Natural killer cell (primary cell): ENCODE measurements around the gene RNPEP. TPM values are rescaled to one million over a fixed set of nuclear protein-coding genes. Genes with fewer than 3 reads are reported as not detected.
"Not testable (repeated sequence)": the region's sequence is repeated elsewhere in the genome, so short reads cannot be mapped to it uniquely, and the experiment has no call there.

Experiments used
- ATAC-seq, 3 donors: fragments of 150-1000 bp in 2 of 3; fragments of 200-7000 bp in 1 of 3; cut with Tn5 transposase; 1 replicate in 1 of 3; 2 replicates in 2 of 3; pipeline ENCODE4 v1.10.0; 2021; ENCODE audit warnings: mild to moderate bottlenecking in 2 of 3, moderate library complexity in 2 of 3
- DNase-seq, 2 donors: peaks; one replicate each; pipeline versions ENCODE4 v3.0.0 to v3.0.0-alpha.2; 2013 to 2021; ENCODE audit warnings: mixed read lengths in 1 of 2
- H3K27ac ChIP-seq: one replicate; pipeline ENCODE4 v1.5.1; 2013; ENCODE audit warnings: mild to moderate bottlenecking, low read length
- H3K27me3 ChIP-seq: one replicate; pipeline ENCODE4 v1.6.1; 2013; ENCODE audit warnings: low read length; ENCODE audit not compliant: control insufficient read depth, insufficient read depth
- H3K36me3 ChIP-seq: one replicate; pipeline ENCODE4 v1.6.1; 2013; ENCODE audit warnings: low read length; ENCODE audit not compliant: control insufficient read depth, insufficient read depth
- H3K4me1 ChIP-seq: one replicate; pipeline ENCODE4 v1.6.1; 2013; ENCODE audit warnings: low read length; ENCODE audit not compliant: control insufficient read depth, insufficient read depth
- H3K4me3 ChIP-seq: one replicate; pipeline ENCODE4 v1.5.1; 2013; ENCODE audit warnings: low read length
- H3K9me3 ChIP-seq: one replicate; pipeline ENCODE4 v1.6.1; 2013; ENCODE audit warnings: low read length; ENCODE audit not compliant: control insufficient read depth, insufficient read depth
- H3K27ac Mint-ChIP-seq, 2 donors: one replicate each; pipeline ENCODE4 v1.8.0; 2022; ENCODE audit warnings: mild to moderate bottlenecking in 2 of 2, mixed read lengths in 2 of 2, moderate library complexity in 1 of 2
- H3K27me3 Mint-ChIP-seq, 2 donors: one replicate each; pipeline ENCODE4 v1.8.0; 2022; ENCODE audit warnings: low read depth in 2 of 2, mixed read lengths in 2 of 2
- H3K36me3 Mint-ChIP-seq: one replicate; pipeline ENCODE4 v1.8.0; 2022; ENCODE audit warnings: mixed read lengths
- H3K4me1 Mint-ChIP-seq, 2 donors: one replicate each; pipeline ENCODE4 v1.8.0; 2022; ENCODE audit warnings: mixed read lengths in 2 of 2
- H3K4me3 Mint-ChIP-seq: one replicate; pipeline ENCODE4 v1.8.0; 2022; ENCODE audit warnings: mild to moderate bottlenecking, moderate library complexity, mixed read lengths
- H3K9me3 Mint-ChIP-seq, 2 donors: one replicate each; pipeline ENCODE4 v1.8.0; 2022; ENCODE audit warnings: mixed read lengths in 2 of 2
- WGBS: methylation state at CpG from one replicate; pipeline ENCODE4 v1.1.7; 2013; ENCODE audit warnings: missing lambda C conversion rate; ENCODE audit not compliant: insufficient coverage; 5-methylcytosine and 5-hydroxymethylcytosine counted together
- intact Hi-C: fragments of 100-400 bp; cut with micrococcal nuclease; formaldehyde crosslinking; loops from one replicate; pipeline ENCODE4 v1.14.2; 2022
- total RNA-seq, 4 donors: library from RNA; stranded (reverse); fragments of 120-200 nt in 1 of 4; gene quantifications; one replicate each; pipeline versions ENCODE4 v1.2.3 to v1.2.4, GENCODE V29; 2013 to 2022
- TF ChIP-seq, protein P1 (sequence below): fragments of 200-600 bp; IDR thresholded peaks from one replicate; pipeline ENCODE4 v1.8.0; 2022; ENCODE audit warnings: antibody characterized with exemption

Gene RNPEP
- total RNA-seq, 3 donors from 2014 or later (not counting 1 experiment from before 2014, with no cell fraction given): 46.1 to 50.2 (median 47.9) TPM

DNA sequence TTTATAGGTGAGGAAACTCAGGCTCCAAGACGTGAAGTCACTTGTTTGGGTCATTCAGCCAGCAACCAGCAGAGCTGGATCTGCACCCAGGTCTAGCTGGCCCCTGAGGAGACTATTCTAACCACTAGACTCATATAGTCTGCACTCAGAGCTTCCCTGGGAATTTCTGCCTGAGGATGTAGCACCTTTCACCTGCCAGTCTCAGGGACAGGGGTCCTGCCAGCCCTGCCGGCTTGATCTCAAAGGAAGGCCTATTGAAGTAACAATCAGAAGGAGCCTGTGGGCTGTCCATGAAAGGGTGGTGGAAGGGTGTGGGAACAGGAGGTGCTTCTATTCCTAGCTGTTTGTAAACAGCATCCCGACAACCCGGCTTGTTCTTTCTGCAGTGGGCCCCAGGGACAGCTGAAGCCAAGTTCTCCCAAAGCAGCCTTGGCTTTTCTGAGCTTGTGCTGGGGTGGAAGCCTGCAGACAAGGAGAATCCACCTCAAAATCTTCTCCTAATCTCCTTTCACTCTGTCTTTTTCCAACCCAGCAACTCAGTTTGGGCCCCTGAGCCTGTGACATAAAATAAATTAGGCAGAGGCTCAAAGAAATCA, 43.9 kb upstream of the RNPEP start:
- Mint-ChIP-seq H3K27me3 (peaks cover 21 to 29% of the 10 kb centered on the region in 2 donors), H3K27ac (no peak overlapping the region), H3K4me1 (no peaks in the 10 kb centered on the region), H3K9me3 (no peaks in the 10 kb centered on the region), H3K36me3 (no peaks in the 10 kb centered on the region), H3K4me3 (no peak overlapping the region)
- TF ChIP-seq, protein P1, sequence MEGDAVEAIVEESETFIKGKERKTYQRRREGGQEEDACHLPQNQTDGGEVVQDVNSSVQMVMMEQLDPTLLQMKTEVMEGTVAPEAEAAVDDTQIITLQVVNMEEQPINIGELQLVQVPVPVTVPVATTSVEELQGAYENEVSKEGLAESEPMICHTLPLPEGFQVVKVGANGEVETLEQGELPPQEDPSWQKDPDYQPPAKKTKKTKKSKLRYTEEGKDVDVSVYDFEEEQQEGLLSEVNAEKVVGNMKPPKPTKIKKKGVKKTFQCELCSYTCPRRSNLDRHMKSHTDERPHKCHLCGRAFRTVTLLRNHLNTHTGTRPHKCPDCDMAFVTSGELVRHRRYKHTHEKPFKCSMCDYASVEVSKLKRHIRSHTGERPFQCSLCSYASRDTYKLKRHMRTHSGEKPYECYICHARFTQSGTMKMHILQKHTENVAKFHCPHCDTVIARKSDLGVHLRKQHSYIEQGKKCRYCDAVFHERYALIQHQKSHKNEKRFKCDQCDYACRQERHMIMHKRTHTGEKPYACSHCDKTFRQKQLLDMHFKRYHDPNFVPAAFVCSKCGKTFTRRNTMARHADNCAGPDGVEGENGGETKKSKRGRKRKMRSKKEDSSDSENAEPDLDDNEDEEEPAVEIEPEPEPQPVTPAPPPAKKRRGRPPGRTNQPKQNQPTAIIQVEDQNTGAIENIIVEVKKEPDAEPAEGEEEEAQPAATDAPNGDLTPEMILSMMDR: no peak
- ATAC-seq: no peak
- no peaks in the 10 kb centered on the region for H3K9me3 ChIP-seq
- intact Hi-C loops: no loop called here
- H3K36me3 ChIP-seq: no peaks in the 10 kb centered on the region
- no peaks in the 10 kb centered on the region for H3K27me3 ChIP-seq
- WGBS: 92% methylated on average over 4 of the region's 4 CpGs
- H3K4me3 ChIP-seq: no peak overlapping the region
- H3K4me1 ChIP-seq: no peaks in the 10 kb centered on the region
- no peak overlapping the region for H3K27ac ChIP-seq
- DNase-seq: no peak

DNA sequence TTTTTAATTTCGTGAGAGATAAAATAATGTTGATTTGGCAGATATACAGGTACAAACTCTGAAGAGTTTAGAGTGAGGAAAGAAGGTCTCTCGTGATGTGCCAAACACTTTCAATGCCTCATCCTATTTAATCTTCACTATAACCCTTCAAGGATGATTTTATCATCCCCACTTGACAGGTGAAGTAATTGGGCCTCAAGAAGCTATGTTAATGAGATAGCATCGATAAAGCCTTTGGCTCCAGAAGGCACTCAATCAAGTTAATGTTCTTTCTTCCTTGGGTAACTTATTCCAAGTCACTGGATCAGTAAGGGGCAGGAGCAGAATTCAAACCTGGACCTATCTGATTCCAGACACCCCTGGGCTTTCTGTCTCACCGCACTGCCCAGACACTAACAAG, 43.3 kb upstream of the RNPEP start:
- no peak overlapping the region for H3K27ac Mint-ChIP-seq
- H3K4me3 ChIP-seq: no peak overlapping the region
- ATAC-seq: no peak
- peaks cover 21 to 35% of the 10 kb centered on the region in 2 donors for H3K27me3 Mint-ChIP-seq
- no peaks in the 10 kb centered on the region for H3K9me3 Mint-ChIP-seq
- no peaks in the 10 kb centered on the region for H3K4me1 Mint-ChIP-seq
- H3K36me3 ChIP-seq: no peaks in the 10 kb centered on the region
- DNase-seq: no peak
- intact Hi-C loops: no loop called here
- H3K36me3 Mint-ChIP-seq: no peaks in the 10 kb centered on the region
- no peak overlapping the region for H3K27ac ChIP-seq
- 86% methylated on average over 2 of the region's 4 CpGs for WGBS
- no peak overlapping the region for H3K4me3 Mint-ChIP-seq
- H3K9me3 ChIP-seq: no peaks in the 10 kb centered on the region
- H3K27me3 ChIP-seq: peaks cover 5% of the 10 kb centered on the region
- TF ChIP-seq, protein P1: no peak
- no peaks in the 10 kb centered on the region for H3K4me1 ChIP-seq

DNA sequence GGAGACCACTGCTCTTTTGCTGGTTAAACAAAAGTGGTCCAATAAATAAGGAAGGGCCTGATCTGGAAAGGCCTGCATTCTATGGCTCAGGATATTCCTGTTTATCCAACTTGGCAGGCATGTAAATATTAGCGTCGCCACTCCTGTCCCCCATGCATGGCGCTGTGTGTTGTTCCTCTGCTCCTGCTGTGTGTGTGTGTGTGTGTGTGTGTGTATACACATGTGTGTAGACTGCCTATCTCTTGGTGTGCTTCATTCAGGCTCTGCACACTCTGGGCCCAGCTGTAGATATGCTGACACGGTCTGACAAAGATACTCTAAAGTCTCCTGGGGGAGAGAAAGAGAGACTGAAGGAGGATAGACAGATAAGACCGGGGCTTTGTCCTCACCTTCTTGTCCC, 42.9 kb upstream of the RNPEP start:
- no peaks in the 10 kb centered on the region for H3K9me3 ChIP-seq
- H3K27ac ChIP-seq: no peak overlapping the region
- H3K4me1 Mint-ChIP-seq: no peaks in the 10 kb centered on the region
- H3K27ac Mint-ChIP-seq: no peak overlapping the region
- H3K4me3 Mint-ChIP-seq: no peak overlapping the region
- H3K36me3 ChIP-seq: no peaks in the 10 kb centered on the region
- H3K36me3 Mint-ChIP-seq: no peaks in the 10 kb centered on the region
- no peaks in the 10 kb centered on the region for H3K4me1 ChIP-seq
- H3K9me3 Mint-ChIP-seq: no peaks in the 10 kb centered on the region
- TF ChIP-seq, protein P1: no peak
- H3K27me3 ChIP-seq: peaks cover 5% of the 10 kb centered on the region
- intact Hi-C loops: no loop called here
- no peak for DNase-seq
- H3K4me3 ChIP-seq: no peak overlapping the region
- WGBS: 90% methylated on average over 5 of the region's 5 CpGs
- peaks cover 17 to 31% of the 10 kb centered on the region in 2 donors for H3K27me3 Mint-ChIP-seq
- no peak for ATAC-seq

DNA sequence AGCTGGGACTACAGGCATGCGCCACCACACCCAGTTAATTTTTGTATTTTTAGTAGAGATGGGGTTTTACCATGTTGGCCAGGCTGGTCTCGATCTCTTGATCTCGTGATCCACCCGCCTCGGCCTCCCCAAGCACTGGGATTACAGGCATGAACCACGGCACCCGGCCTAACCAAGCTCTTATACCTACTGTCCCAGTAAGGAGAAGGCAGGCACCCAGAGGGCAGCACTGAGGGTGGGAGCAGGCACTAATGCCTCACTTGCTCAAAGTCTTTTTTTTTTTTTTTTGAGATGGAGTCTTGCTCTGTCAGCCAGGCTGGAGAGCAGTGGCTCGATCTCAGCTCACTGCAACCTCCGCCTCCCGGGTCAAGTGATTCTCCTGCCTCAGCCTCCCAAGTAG, 42.1 kb upstream of the RNPEP start:
- H3K9me3 Mint-ChIP-seq, H3K4me3 Mint-ChIP-seq, H3K27ac Mint-ChIP-seq, intact Hi-C loops, H3K9me3 ChIP-seq, H3K36me3 Mint-ChIP-seq, H3K4me3 ChIP-seq, H3K27ac ChIP-seq, H3K4me1 Mint-ChIP-seq, H3K36me3 ChIP-seq, H3K27me3 ChIP-seq, H3K4me1 ChIP-seq, ATAC-seq, DNase-seq: not testable (repeated sequence)
- WGBS: 97% methylated on average over 9 of the region's 10 CpGs
- peaks cover 19 to 31% of the 10 kb centered on the region in 2 donors for H3K27me3 Mint-ChIP-seq
